ENCODE results near the gene C1orf167.

The C1orf167 gene

GRCh38 chr1:11795238-11795890, 33.4 kb downstream of the C1orf167 start:
- no peak for TF ChIP-seq CTCF (IDR thresholded peaks at IDR 0.05)

DNA sequence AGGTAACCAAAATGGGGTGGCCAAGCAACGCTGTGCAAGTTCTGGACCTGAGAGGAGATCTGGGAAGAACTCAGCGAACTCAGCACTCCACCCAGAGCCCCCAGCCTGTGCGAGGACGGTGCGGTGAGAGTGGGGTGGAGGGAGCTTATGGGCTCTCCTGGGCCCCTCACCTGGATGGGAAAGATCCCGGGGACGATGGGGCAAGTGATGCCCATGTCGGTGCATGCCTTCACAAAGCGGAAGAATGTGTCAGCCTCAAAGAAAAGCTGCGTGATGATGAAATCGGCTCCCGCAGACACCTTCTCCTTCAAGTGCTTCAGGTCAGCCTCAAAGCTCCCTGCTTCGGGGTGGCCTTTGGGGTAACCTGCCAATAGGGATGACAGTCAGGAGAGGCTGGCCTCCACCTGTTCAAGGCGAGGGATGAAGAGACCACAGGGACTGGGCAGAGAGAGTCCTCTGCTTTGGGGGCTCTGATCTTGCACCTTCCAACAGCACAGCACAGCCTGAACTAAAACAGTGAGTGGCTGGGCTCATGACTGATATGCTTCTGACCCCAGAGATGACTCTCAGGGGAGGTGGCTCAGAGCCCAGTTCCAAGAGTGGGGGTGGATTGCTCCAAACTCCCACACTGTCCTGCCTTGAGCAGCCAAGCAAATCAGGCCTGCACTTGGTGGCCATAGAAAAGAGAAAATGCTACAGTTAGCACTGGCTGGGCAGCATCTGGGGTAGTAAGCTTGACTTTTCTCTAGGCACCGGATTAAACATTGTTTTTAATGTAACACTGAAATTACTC, 34.2 kb downstream of the C1orf167 start:
- TF ChIP-seq CTCF (IDR thresholded peaks at IDR 0.05): no peak

DNA sequence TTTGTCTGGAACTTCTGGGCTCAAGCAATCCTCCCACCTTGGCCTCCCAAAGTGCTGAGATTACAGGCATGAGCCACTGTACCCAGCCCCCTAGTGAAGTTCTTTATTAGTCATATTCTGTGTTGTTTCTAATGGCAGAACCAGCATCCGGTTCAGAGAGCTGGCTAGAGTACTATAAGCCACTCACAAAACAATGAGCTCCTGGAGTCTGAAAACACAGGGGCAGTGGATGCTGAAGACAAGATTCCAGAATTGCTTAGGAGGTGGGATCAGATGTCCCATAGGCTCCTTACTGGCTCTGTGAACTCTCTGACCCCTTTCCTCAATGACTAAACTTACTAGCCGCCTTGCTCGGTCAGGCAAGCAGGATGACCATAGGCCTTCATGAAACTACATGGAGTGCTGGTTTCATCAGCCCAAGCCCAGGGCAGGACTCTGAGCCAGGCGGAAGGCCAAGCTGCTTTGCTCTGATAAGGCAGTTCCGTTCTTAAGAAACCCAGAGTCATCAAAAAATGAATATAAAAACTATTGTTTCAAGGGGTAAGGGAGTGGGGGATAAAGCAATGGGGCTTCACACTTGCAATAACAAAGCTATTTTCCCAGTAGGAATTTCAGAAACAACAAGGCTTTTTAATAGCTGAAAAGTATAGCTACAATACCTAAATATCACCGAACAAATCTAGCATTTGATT, 35.7 kb downstream of the C1orf167 start:
- TF ChIP-seq CTCF (IDR thresholded peaks at IDR 0.05): no peak

DNA sequence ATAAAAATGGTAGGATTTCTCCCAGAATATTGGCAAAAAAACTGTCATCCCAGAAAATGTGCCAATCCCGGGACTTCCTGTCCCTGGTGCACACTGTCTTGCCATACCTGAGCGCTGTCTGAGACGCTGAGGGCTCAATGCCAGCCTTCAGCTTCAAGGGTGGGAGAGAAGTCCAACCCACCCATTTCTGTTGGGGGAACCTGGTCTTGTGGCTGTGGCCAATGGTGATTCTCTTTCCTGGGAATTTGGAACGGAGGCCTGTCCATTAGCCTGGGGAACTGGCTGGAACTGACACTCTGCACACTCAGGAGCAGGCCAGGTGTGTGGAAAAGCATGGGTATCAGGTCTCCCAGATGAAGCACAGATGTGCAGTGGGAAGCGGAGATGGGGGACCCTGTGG, 37.1 kb downstream of the C1orf167 start:
- no peak for TF ChIP-seq CTCF (IDR thresholded peaks at IDR 0.05)

- TF ChIP-seq CTCF (IDR thresholded peaks at IDR 0.05): no peak
Measured at GRCh38 chr1:11799896-11800295, 37.9 kb downstream of the C1orf167 start.

DNA sequence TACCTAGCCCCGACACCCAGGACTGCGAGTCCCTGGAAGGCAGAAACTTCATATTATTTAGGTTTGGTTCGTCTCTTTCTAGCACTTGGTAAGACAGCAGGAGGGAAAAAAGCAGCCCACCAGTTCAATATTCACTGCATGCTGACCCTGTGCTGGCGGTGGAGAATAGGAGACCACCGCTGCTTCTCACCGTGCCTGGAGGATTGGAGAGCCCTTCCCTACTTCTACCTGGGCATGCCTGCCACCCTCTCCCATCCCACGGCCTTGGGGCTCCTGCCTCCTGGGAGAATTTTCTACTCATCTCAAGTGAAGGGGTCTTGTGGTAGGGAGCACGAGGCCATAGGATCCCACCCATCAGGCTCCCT, 38.4 kb downstream of the C1orf167 start:
- TF ChIP-seq CTCF (IDR thresholded peaks at IDR 0.05): no peak

GRCh38 chr1:11800756-11801433, 38.9 kb downstream of the C1orf167 start:
- no peak for TF ChIP-seq CTCF (IDR thresholded peaks at IDR 0.05)
